Skeletal muscle cell (primary cell): Measurements from ENCODE around the gene SH2D7.
"Not testable (repeated sequence)": the region's sequence is repeated elsewhere in the genome, so short reads cannot be mapped to it uniquely, and the experiment has no call there.

ENCODE experiments used
- DNase-seq: peaks from one replicate; pipeline ENCODE4 v3.0.0-alpha.2; 2010; ENCODE audit warnings: low read depth
- H3K4me3 ChIP-seq: 2 replicates; pipeline ENCODE4 v1.5.1; 2011; ENCODE audit warnings: low read depth, mild to moderate bottlenecking, control low read depth, low read length, moderate library complexity

SH2D7 gene

GRCh38 chr15:78129077-78129750, 36.9 kb downstream of the SH2D7 start:
- H3K4me3 ChIP-seq: no peak overlapping the region
- DNase-seq: no peak

- no peak for DNase-seq
- H3K4me3 ChIP-seq: no peak overlapping the region
Observed at GRCh38 chr15:78129751-78130287, 37.5 kb downstream of the SH2D7 start.

- DNase-seq: no peak
- H3K4me3 ChIP-seq: peak overlapping the region; percentile 68
Observed at GRCh38 chr15:78130466-78131294, 38.3 kb downstream of the SH2D7 start.

GRCh38 chr15:78131295-78132061, 39.1 kb downstream of the SH2D7 start, which contains the start of gene CIB2:
Gene CIB2, minus strand, starts transcription at chr15:78131445. Its CDS starts 230 bp downstream, at chr15:78131215.
- peak within 1 kb of the TSS; percentile 68 for H3K4me3 ChIP-seq
- peak; percentile 8 for DNase-seq

DNA sequence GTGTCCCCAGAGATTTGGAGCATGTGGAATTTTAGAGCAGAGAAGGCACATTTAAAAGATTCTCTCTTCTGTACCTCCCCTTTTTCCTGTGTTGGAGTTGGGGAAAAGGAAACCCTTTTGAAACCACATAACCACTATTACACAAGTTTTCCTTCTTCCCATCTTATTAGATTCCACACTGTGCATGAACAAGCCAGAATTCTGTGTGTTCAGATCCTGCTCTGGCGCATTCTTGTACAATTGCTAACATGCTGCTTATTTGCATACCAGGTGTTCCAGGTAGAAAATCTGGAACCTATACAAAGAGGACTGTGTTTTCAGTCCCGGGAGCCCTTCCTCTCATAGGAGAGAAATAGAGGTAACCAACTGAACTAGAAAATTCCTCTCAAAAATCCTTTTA, 41.4 kb downstream of the SH2D7 start:
- no peak for DNase-seq
- H3K4me3 ChIP-seq: no peak overlapping the region

GRCh38 chr15:78139578-78139977, 47.2 kb downstream of the SH2D7 start:
- DNase-seq: no peak
- H3K4me3 ChIP-seq: no peak overlapping the region

DNA sequence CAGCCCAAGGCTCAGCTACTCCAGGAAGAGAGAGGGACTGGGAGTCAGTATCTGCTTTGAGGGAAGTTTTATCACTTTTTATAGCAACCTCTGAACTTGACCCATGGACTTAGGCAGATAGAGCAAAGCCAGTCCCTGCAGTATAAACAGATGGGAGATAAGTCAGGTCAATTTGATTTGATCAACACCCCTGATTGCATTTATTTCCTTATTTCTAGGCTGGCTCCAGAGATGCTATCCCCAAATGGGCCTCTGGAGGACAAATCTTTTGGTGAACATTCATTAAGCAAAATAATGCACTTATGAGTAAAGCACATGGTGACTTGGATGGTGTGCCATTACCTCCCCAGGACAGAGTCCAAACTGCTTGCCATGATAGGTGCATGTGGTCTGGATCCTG, 47.9 kb downstream of the SH2D7 start:
- no peak for DNase-seq
- no peak overlapping the region for H3K4me3 ChIP-seq

DNA sequence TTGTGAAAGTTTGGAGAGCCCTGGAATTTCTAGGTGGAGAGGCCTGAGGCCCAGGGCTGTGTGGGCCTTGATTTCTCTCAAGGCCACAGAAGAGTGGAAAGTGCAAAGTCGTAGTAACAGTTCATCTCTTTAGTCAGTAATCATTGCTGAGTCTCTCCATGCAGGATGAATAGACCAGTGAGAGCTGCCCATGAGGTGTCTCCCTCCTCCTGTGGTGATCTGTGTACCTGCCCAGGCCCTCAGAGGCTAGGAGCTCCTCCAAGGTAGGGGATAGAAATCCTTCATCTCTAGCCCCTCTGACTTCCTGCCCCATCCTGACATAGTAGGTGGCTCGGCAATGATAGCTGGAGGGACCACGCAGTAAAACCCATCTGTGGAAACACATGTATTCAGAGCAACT, 50.0 kb downstream of the SH2D7 start:
- DNase-seq: no peak
- H3K4me3 ChIP-seq: no peak overlapping the region

- H3K4me3 ChIP-seq: no peak overlapping the region
- no peak for DNase-seq
Observed at GRCh38 chr15:78146425-78147154, 54.2 kb downstream of the SH2D7 start.

- no peak overlapping the region for H3K4me3 ChIP-seq
Observed at GRCh38 chr15:78147566-78147965, 55.2 kb downstream of the SH2D7 start.

GRCh38 chr15:78148392-78149067, 56.2 kb downstream of the SH2D7 start:
- peak overlapping the region; percentile 76 for H3K4me3 ChIP-seq
- DNase-seq: no peak

More at GRCh38 chr15:78147566-78147965, 55.2 kb downstream of the SH2D7 start:
- DNase-seq: no peak

DNA sequence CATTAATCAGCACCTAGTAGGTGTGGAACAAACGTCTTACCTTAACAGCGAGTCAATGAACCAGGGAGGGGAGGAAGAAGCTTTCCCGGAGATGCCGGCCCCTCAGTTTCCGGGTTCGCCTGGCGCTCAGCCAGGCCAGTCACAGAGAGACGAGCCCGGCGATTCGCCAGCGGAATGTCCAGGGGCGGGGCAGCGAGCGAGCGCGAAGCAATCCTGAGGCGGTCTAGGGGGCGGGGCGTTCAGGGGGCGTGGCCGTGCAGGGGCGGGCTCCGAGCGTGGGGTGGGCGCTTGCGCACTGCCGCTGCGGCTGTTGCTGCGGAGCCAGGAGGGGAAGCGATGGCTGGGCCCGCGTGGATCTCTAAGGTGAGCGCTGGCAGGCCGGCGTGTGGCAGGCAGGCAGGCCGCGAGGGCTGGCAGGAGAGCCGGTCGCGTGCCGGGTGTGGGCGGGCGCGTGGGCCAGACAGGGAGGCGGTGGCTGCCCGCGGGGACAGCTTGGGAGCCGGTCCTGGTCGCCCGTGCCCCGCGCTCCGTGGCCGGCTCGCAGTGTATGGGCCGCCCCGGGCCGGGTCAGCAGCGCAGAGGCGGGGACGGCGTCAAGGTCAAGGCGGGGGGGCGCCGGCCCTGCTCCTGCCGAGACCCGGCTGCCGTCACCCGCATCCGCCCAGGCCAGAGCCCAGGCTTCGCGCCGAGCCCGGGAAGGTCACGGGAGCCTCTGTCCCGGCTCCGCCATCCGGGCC, 56.9 kb downstream of the SH2D7 start, which contains the start of gene IDH3A:
TSS of gene IDH3A (plus strand) at position 295 of the 737 bp plus-strand sequence. CDS start at position 337, 42 bp downstream.
- peak within 1 kb of the TSS; percentile 76 for H3K4me3 ChIP-seq
- DNase-seq: peak; percentile 79

DNA sequence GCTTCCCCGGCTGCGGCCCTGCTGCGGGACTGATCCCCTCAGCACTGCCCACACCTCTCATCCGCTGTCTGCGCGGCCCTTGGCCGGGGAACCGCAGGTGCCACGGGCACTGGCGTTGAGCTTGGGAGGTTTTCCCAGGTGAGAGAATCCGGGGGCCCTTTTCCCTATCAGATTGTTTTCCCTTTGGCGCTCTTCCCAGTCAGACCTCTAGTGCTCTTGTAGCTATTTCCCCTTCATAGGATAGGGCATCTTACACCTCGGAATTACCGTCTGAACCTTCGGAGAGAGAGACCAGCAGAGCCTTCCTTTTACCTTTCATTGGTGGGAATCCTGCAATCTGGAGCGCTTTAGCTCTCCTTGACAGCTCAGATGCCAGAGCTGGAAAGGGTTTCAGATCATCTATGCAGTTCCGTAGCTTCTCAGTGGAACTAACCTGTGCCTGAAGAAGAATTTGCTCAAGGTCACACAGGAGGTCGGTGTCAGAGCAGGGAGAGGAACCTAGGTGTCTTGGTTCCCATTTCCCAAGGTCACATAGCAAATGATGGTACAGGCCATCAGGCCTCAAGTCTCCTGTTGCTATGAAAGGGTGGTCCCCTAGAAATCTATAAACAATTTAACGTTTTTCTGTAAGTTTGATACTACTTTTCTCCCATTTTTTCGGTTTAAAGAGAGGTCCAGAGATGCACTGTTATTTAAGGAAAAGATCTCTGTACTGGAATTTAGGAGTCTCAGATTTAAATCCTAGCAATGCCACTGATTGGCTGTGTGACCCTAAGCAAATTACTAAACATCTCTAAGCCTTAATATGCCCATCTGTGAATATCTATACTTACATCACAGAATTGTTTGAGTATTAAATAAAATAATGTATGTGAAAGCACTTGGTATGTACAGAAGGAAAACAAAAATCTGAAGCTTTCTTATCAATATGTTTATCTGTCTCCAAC, 57.7 kb downstream of the SH2D7 start:
- DNase-seq: no peak
- peak overlapping the region; percentile 76 for H3K4me3 ChIP-seq

DNA sequence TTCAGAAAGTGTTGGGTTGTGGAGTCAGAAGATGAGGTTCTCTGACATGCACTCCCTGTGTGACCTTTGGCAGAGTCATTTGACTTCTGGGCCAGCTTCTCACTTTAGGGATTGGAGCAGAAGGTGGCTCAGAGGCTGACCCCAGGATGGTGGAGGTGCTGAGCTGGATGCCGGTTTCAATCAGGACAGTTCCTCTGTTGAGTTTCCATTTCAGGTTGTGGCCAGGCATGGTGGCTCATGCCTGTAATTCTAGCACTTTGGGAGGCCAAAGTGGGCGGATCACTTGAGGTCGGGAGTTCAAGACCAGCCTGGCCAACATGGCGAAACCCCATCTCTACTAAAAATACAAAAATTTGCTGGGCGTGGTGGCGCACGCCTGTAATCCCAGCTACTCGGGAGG, 58.7 kb downstream of the SH2D7 start:
- H3K4me3 ChIP-seq, DNase-seq: not testable (repeated sequence)
